ENCODE data around the gene CHD3. TPM values are rescaled to one million over a fixed set of nuclear protein-coding genes. Genes with fewer than 3 reads are reported as not detected.

CHD3 gene
- total RNA-seq, 1 donor from 2014 or later, result 111 TPM

Small RNA genes within 50 kb of the gene (small RNA-seq; reads per million reads assigned to genes)
- 13.7 reads per million, percentile 93 among the genes with 10 or more reads in this experiment for gene SCARNA21 (ENCODE audit: low replicate concordance)

Other genes with a start within 250 kb of the CHD3 start
- gene ATP1B2, start 237.9 kb upstream of the CHD3 start, total RNA-seq, result 2.9 TPM
- gene TP53, start 201.3 kb upstream of the CHD3 start, total RNA-seq, result 30.2 TPM
- 3.2 TPM for gene WRAP53, start 200.3 kb upstream of the CHD3 start, total RNA-seq
- gene EFNB3, start 183.6 kb upstream of the CHD3 start, total RNA-seq, result 3.9 TPM
- gene DNAH2, start 171.0 kb upstream of the CHD3 start, total RNA-seq, result 0.10 TPM
- gene KDM6B, start 54.6 kb upstream of the CHD3 start, total RNA-seq, result 30.6 TPM
- 3.6 TPM for gene TMEM88, start 33.7 kb upstream of the CHD3 start, total RNA-seq
- 39.9 TPM for gene NAA38, start 31.2 kb upstream of the CHD3 start, total RNA-seq
- 7.7 TPM for gene CYB5D1, start 30.8 kb upstream of the CHD3 start, total RNA-seq
- 9.3 TPM for gene RNF227, start 27.5 kb downstream of the CHD3 start, total RNA-seq
- 2.2 TPM for gene KCNAB3, start 41.1 kb downstream of the CHD3 start, total RNA-seq
- 26.0 TPM for gene TRAPPC1, start 43.2 kb downstream of the CHD3 start, total RNA-seq
- gene CNTROB, start 43.4 kb downstream of the CHD3 start, total RNA-seq, result 25.4 TPM
- gene GUCY2D, start 113.8 kb downstream of the CHD3 start, total RNA-seq, result 0.39 TPM
- gene ALOX15B, start 150.3 kb downstream of the CHD3 start, total RNA-seq, result 0.89 TPM
- 10.9 TPM for gene ALOX12B, start 198.9 kb downstream of the CHD3 start, total RNA-seq
- 3.2 TPM for gene ALOXE3, start 229.7 kb downstream of the CHD3 start, total RNA-seq
- 0.10 TPM for gene HES7, start 235.3 kb downstream of the CHD3 start, total RNA-seq